ENCODE results near the gene MSLN.

The MSLN gene

GRCh38 chr16:791131-791530, 30.6 kb downstream of the MSLN start:
- no peak for DNase-seq (ENCODE audit: low read depth, low spot score)

GRCh38 chr16:792221-792995, 31.9 kb downstream of the MSLN start:
- DNase-seq (ENCODE audit: low read depth, low spot score): no peak

- no peak for DNase-seq (ENCODE audit: low read depth, low spot score)
Observed at GRCh38 chr16:793414-793813, 32.9 kb downstream of the MSLN start.

- DNase-seq (ENCODE audit: low read depth, low spot score): no peak
Observed at GRCh38 chr16:794091-794822, 33.7 kb downstream of the MSLN start.

- DNase-seq (ENCODE audit: low read depth, low spot score): no peak
Observed at GRCh38 chr16:794853-795466, 34.4 kb downstream of the MSLN start.

- DNase-seq (ENCODE audit: low read depth, low spot score): no peak
Observed at GRCh38 chr16:795580-796229, 35.2 kb downstream of the MSLN start.

GRCh38 chr16:796296-797119, 36.0 kb downstream of the MSLN start:
- no peak for DNase-seq (ENCODE audit: low read depth, low spot score)

- no peak for DNase-seq (ENCODE audit: low read depth, low spot score)
Observed at GRCh38 chr16:797120-797420, 36.5 kb downstream of the MSLN start.

GRCh38 chr16:797686-798085, 37.2 kb downstream of the MSLN start:
- no peak for DNase-seq (ENCODE audit: low read depth, low spot score)

GRCh38 chr16:798666-799065, 38.1 kb downstream of the MSLN start:
- no peak for DNase-seq (ENCODE audit: low read depth, low spot score)

GRCh38 chr16:799111-799947, 38.8 kb downstream of the MSLN start:
- DNase-seq (ENCODE audit: low read depth, low spot score): no peak

GRCh38 chr16:799948-800833, 39.7 kb downstream of the MSLN start, which contains the start of gene GNG13:
GNG13 (minus strand) TSS chr16:800734; CDS start chr16:799077, 1,657 bp downstream.
- DNase-seq (ENCODE audit: low read depth, low spot score): no peak

GRCh38 chr16:800834-801511, 40.4 kb downstream of the MSLN start:
- no peak for DNase-seq (ENCODE audit: low read depth, low spot score)

GRCh38 chr16:801584-802363, 41.2 kb downstream of the MSLN start:
- no peak for DNase-seq (ENCODE audit: low read depth, low spot score)

- DNase-seq (ENCODE audit: low read depth, low spot score): no peak
Observed at GRCh38 chr16:802461-802860, 41.9 kb downstream of the MSLN start.

- DNase-seq (ENCODE audit: low read depth, low spot score): no peak
Observed at GRCh38 chr16:802914-803753, 42.6 kb downstream of the MSLN start.

- no peak for DNase-seq (ENCODE audit: low read depth, low spot score)
Observed at GRCh38 chr16:803754-804080, 43.2 kb downstream of the MSLN start.

Measured in iPS DF 19.7 (cell line).